Measurements from ENCODE around the gene DZANK1.
"Not testable (repeated sequence)": the region's sequence is repeated elsewhere in the genome, so short reads cannot be mapped to it uniquely, and the experiment has no call there.

The DZANK1 gene

DNA sequence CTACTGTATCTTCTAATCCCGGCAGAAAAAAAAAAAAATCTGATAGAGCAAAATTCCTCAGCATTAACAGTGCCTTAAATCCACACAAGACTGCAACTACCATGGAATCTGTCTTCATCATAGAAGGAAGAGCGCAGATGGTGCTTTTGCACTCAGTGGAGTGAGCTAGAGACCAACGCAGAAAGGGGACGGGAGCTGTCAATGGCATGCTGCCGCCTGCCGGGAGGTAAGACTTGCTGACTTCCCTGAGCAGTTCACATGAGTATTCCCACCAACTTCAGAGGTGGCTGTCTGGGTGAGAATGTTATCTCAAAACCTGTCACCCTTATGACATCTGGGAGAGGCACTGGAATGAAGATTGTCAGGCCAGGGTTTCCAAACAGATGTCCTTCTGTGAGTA, 35.6 kb downstream of the DZANK1 start:
- no peak for DNase-seq

DNA sequence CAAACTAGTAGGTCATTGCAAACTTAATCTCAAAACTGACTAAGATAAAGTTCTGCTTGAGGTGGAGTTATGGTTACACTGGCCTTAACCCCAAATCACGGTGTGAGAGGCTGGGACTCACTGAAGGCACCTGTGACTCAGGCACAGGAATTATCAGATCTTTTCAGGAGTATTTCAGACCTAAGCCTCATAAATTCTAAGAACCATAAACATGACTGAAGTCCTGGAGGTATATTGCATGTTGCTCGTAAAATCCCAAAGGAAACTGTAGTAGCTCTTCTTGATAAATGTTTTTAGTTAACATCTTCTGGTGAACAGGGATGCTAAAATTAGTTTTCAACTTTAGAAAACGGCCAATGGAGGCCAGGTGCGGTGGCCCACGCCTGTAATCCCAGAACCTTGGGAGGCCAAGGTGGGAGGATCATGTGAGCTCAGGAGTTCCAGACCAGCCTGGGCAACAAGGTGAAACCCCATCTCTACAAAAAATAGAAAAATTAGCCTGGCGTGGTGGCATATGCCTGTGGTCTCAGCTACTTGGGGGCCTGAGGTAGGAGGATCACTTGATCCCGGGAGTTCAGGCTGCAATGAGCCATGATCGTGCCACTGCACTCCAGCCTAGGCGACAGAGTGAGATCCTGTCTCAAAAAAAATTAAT, 36.5 kb downstream of the DZANK1 start:
- DNase-seq: no peak

DNA sequence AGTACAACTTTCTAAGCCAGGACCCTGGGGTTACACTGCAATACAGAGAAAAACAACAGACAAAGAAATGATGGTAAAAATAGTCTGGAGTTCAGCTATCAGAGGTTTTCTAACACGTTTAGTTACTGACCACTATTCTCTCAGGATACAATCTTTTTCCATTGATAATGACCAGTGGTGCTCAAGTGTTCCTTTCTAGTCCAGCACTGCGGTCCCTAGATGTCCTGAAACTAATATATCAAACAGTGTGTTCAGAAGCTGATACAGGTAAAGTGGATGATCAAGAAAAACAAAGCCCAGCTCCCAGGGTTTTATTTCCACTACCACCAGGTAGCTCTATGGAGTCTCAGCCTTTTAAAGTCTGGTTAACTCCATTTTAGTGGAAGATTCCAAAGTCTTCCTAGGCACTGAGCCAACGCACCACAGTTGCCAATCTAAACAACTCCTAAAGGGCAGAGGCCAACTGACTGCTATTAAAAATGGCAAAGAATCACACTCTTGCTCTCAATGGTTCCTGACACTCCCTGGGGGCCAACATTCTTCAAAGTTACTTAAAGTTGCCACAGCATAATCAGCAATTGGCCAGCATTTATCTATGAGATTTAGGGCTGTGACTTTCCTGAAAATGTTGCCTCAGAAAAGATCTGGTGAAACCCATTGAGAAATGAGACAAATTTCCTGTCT, 38.2 kb downstream of the DZANK1 start:
- no peak for DNase-seq

DNA sequence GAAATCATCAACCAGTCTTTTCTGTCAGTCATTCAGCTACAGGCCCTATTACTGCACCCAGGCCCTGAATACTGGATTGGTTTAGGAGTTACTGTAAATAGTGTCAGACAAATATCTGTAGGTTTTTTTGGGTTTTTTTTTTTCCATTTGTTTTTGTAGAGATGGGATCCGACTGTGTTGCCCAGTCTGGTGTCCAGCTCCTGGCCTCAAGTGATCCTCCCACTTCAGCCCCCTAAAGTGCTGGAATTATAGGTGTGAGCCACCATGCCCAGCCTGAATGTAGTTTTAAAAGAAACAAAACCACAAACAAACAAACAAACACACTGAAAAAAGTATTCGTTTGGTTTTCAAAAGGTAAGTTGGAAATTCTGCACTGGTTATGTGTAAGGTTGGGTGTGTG, 39.6 kb downstream of the DZANK1 start:
- DNase-seq: no peak

DNA sequence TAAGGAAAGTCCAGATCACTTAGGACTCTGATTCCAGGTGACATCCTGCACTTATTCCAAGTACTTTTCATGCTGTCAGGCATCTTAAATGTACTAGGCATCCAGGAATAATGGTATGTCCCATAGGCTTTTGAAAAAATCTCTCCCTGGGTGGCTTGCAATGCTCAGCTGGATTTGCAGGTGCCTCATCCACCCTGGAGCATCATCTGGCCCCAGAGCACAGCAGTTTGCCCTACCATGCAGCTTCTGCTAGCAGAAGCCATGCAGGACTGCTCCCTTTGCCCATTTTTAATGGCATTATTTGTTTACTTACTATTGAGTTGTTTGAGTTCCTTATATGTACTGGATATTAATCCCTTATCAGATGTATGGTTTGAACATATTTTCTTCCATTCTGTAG, 45.2 kb downstream of the DZANK1 start:
- DNase-seq: no peak

DNA sequence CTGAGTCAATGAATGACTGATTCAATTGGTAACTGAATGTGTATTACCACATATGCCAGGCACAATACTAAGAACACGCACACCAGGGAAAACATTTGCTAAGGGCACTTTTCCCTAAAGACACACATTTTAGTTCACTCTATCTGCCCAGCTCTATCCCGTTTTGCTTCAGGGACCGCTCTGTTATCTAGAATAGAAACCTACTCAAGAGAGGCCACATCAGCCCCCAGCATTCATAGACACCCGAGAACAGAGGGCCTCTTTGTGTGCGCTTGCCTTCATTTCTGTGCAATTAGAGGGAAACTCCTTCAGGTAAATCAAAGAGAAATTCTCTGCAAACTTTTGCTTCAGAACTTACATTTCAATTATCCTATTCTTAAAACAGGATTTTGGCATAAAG, 50.3 kb downstream of the DZANK1 start:
- no peak for DNase-seq

DNA sequence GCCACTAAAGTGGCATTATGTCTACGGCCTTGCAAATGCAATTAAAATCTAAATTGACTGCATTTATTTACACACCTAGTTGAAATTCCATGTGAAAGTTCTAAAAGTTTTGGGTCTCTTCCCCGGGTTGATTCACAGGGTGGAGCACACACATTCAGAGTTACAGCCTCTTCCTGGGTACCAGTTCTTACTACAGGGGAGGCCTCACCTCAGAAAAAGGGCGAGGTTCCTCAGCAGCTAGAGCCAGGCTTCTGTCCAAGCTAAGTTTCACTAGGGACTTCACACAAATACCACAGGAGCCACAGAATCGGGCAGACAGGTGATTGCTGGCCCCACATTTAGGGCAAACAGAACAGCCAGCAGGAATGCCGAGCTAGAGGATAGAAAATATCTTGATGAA, 52.7 kb downstream of the DZANK1 start:
- no peak for DNase-seq

DNA sequence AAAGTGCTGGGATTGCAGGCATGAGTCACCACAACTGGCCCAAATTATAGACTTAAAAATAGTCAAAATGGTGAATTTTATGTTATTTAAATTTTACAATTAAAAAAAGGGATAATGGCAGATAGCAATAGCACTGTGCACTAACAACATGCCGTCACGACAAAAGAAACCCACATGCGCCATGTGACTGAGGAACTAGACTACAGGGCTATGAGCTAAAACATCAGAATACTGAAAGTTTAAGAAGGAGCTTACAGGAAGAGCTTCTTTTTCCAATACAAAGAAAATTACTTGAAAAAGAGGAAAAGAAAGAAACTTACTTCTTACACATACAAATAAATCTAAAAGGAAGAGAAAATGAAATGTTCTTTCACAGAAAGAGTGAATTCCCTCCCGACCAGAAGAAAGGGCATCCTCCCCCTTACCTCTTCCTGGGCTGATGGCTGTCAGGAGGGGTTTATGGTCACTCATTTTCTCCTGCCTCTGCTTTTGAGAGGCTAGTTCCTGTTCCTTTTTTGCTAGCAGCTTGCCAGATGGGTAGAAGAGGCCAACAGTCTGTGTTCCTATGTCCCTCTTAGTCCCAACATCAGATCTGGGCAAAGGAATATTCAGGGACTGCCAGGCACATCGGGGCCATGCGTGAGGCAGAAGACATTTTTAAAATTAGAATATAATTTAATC, 54.5 kb downstream of the DZANK1 start:
- no peak for DNase-seq

DNA sequence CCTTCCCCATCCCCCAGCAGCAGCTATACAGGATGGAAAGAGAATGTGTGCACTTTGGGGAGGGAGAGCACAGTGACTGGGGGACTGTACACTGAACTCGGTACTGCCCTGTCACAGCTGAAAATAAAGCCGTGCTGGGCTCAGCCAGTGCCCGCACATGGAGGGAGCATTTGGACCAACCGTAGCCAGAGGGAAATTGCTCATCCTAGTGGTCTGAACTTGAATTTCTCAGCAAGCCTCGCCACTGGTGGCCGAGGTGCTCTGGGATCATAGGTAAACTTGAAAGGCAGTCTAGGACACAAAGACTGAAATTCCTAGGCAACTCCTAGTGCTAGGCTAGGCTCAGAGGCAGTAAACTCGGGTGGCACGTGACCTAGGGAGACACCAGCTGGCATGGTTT, 61.0 kb downstream of the DZANK1 start:
- DNase-seq: no peak

DNA sequence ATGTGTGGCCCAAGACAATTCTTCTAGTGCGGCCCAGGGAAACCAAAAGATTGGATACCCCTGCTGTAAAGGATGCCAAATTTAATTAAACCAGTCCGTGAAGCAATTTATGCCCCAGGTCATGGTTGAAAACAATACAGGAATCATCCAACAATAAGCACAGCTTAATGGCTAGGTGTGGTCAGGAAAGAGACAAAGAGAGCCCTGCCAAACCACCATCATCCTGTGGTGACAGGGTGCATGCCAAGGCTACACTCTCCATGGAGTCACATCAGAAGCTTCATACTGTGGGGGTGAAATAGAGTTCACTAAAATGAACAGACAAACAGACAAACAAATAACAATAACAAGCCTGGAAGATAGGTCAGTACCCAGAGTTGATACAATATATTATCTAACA, 62.7 kb downstream of the DZANK1 start:
- no peak for DNase-seq

DNA sequence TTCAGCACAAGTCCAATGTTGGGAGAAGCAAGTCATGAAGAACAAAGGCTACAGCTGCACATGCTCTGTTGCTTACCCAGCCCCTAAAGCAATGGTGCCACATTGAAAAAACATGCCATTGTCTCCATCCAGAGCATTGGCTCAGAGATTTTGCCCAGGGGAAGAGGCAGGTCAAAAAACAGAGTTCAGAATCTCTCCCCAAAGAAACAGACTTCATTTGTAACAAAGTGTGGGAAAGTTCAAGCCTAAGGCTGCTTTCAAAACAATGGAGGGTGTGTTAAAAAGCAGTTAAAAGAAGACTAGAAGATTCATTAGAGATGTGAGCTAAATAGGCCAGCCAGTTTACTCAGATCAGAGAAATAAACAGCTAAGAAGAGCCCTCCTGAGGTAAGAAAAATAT, 63.6 kb downstream of the DZANK1 start:
- no peak for DNase-seq

DNA sequence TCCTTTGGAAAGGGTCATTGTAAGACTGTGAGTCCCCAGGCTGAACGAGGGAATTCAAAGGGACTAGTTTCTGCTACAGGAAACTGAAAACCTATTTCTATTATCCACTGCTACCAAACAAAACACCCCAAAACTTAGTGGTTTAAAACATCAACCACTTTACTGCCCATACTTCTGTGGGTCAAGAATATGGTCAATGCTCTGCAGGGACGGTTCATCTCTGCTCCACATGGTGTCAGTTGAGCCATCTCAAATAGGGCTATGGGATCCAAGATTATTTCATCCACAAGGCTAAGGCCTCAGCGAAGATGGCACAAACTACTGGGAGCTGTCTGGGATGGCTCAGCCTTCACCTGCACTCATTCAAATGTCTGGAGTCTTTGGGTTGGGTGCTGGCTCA, 65.5 kb downstream of the DZANK1 start:
- no peak for DNase-seq

DNA sequence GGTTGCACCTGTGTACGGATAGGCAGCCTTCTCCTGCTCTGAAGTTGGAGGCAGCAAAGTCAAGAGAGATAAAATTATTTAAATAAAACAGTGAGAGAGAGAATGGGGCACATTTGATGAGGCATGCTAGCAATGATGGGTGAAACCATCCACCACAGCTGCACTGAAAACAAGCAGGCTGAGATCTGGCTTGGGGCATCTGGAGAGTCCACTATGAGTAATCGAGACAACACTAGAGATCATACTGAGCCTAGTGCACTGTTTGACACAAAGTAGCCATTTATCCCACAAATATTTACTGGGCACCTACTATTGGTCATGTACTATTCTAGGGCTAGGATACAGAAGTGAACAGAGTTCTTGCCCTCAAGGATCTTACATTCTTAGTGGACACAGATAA, 66.4 kb downstream of the DZANK1 start:
- DNase-seq: no peak

DNA sequence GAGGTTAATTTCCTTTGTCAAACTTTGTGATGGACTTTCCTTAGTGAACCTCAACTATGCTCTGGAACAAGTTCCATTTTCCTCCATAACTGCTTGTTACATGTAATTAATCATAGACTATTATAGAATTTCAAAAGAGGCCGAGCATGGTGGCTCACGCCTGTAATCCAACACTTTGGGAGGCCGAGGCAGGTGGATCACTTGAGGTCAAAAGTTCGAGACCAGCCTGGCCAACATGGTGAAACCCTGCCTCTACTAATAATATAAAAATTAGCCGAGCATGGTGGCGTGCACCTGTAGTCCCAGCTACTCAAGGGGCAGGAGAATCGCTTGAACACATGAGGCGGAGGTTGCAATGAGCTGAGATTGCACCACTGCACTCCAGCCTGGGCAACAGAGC, 68.1 kb downstream of the DZANK1 start:
- DNase-seq: not testable (repeated sequence)

DNA sequence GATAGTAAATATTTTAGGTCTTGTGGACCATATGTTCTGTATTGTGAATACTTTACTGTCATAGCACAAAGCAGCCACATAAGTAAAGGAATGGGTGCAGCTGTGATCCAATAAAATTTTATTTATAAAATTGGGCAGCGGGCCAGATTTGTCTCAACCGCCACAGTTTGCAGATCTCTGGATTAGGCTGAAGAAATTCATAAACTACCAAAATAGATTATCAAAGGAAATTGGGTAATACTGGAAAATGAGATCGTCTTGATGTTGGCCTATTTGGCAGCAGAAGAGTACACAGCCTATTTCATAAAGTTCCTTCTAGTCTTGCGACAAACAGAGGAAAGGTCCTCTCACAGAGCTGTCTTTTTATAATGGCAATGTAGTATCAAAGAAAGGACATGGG, 69.8 kb downstream of the DZANK1 start:
- DNase-seq: no peak

DNA sequence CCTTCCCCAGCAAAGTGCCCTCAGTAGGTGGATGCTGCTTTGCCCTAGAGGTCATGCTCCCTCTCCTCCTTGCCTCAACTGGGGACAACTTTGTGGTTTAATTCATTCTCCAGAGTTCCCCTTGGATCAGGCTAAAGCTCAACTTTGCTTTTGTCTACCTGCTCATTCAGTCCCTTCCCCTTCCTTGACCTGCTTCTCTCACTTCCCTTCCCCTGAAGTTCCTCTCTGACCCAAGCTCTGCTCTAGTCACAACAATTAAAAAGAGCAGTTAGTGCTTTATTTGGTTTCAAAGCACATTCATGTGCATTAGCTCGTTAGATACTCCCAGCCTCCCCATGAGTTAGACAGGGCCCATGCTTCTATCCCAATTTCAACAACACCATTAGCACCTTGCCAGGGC, 71.3 kb downstream of the DZANK1 start:
- DNase-seq: no peak

DNA sequence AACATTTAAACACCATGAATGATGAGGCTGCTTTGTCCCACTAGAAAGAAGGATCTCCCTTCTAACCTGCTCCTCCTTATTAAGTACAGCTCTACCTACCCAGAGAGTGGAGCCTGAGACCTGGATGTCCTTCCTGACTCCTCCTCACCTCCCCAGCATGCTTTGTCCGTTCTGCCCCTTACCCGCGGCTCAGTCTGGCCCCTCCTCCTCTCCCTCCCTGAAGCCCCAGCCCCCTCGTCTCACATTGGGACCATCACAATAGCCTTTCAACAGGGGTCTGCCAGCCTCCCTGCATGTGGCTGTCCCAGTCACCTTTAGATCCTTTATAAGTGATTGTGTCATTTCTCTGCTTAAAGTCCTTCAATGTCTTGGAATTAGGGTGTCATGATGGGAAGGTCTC, 72.5 kb downstream of the DZANK1 start:
- no peak for DNase-seq

DNA sequence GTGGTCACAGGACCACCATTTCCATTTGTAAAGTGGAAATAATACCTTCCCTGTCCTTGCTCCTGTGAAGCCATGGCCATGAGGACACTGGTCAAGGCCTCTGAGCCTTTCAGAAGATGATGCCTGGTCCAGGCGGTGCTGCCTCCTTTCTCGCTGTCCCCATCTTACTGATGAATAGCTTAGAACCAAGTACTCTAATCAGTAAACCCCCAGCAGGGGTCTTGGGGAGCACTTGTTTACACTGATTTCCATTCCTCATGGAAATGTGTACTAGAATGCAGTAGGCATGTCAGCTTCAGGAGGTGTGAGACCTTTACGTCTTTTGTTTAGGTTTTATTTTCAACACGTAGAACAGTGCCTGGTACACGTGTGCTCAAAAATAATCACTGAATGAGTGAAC, 75.1 kb downstream of the DZANK1 start:
- DNase-seq: no peak

DNA sequence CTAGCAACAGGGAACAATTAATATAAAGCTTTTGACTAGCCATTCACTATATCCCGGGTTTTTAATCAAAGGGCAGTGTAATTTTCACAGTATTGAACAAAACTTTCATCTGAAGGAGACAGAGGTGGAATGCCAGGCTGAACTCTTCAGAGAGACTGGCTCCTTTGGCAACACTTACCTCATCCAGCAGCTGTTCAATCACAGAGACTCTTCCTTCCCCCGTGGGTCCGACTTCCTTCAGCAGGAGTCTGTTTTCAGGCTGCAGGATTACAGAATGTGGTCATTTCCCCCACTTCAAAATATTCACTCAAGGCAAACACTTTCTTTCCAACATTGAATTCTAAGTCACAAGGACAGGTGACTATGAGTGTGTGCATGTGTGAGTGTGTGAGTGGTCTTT, 76.6 kb downstream of the DZANK1 start:
- DNase-seq: no peak

DNA sequence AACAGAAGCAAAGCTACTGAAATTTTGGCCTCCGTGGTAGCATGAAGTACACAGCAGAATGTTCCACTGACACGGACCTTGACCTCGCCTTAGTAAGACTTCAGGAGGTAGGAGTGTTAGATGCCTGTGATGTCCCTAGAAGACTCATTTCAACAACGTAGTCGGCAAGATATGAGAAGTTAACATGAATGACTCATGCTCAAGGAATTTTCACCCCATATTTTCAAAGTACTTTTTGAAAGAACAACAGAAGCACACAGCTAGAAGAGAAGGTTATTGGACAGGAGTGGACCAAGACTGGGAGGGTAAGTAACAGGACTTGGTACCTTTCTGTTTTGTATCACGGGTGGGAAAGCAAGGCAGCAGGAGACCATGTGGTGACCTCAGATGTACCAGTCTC, 78.0 kb downstream of the DZANK1 start:
- no peak for DNase-seq

DNA sequence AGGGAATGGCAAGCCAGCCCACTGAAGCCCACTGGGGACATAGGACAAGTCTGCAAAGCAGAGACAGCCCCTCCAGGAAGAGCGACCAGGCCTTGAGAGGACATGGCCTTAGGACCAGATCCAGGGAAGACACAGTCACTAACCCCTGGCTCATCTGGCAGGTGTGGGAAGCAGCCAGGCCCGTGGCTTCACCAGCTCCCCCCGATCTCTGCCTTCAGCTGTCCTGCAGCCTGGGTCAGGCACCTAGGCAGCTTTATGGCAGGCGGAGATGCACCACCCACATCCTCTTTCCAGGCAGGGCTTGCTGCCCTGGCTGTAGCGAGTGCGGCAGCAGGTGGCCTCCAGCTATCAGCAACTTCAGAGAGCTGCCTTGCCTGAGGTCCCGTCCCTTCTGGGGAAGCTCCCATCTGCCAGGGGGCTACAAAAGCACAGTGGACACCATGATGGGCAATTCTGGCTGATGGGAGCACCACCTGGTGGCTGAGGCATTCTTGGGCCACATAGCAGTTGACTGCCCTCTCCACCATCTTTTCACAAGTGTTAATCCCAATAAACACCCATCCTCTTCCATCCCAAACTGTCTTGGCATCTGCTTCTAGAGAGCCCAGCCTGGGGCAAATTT, 85.8 kb downstream of the DZANK1 start:
- no peak for DNase-seq

DNA sequence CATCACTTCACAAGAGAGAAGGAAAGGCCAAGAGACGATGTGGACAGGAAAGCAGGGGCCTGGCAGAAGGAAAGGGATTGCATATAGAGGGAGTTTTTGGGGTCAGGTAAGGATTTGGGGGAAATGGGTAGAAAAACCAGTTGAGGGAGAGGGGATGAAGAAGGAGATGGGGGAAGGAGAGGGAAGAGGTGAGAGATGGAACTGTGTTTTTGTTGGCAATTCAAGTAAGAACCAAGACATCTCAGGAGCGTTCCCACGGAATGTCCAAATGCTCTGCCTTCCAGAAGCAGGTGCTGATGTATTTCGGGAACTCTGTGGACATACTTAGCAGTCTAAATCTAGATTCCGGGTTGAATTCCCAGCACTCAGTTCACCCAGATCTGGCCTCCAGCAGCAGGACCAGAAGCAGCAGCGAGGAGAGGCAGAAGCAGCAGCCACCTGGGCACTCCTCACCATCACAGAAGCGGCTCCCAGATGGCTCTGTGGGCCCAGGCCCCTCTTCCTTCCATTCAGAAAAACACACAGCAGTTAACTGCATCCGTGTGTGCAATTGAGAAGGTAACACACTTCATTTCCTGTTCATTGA, 88.8 kb downstream of the DZANK1 start:
- no peak for DNase-seq

DNA sequence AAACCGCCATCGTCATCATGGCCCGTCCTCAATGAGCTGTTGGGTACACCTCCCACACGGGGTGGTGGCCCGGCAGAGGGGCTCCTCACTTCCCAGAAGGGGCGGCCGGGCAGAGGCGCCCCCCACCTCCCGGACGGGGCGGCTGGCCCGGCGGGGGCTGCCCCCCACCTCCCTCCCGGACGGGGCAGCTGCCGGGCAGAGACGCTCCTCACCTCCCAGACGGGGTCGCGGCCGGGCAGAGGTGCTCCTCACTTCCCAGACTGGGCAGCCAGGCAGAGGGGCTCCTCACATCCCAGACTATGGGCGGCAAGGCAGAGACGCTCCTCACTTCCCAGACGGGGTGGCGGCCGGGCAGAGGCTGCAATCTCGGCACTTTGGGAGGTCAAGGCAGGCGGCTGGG, 91.3 kb downstream of the DZANK1 start:
- DNase-seq: not testable (repeated sequence)

DNA sequence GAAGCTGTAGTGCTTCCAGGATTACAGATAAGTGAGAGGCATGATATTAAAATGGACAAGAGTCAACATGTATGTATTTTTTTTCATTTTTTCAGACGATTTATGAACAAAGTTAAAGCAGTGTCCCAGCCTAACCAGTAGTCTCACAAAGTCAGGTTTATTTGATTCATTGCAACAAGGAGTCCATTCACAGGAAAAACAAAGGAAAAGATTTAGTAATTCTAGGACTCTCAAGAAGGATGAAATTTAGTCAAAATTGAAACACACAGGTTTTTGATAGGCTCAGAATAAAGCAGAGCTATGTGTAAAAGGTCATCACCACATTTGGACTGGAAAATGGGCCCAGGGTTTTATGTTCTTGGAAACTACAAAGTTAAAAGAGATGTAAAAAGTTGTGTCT, 94.5 kb downstream of the DZANK1 start:
- no peak for DNase-seq

All from activated CD8-positive, alpha-beta memory T cell treated with anti-CD3 and anti-CD28 coated beads, Interleukin-2, amount 50 U/mL, for 4 hours (primary cell).